PFSK-1 (cell line): ENCODE data around the gene RAE1.

Experiments used
- FOXP2 ChIP-seq: optimal IDR thresholded peaks from 2 replicates; pipeline ENCODE3; 2011; ENCODE audit warnings: borderline replicate concordance, control low read depth, inconsistent platforms; ENCODE audit not compliant: insufficient read depth; ENCODE audit errors: extremely low read length, extremely low read depth
- POLR2AphosphoS5 ChIP-seq: IDR thresholded peaks from 2 replicates; pipeline ENCODE4 v1.6.1; 2012; ENCODE audit warnings: low read depth, mild to moderate bottlenecking, control low read depth, low read length, moderate library complexity
- REST ChIP-seq, 2 experiments: IDR thresholded peaks; 2 replicates each; pipeline versions ENCODE4 v1.6.1 to v1.8.0; 2011 to 2012; ENCODE audit warnings: low read depth in 2 of 2, low read length in 2 of 2, control low read depth in 1 of 2, inconsistent platforms in 1 of 2, mild to moderate bottlenecking in 1 of 2, moderate library complexity in 1 of 2; ENCODE audit not compliant: insufficient read depth in 1 of 2
- SIN3A ChIP-seq: IDR thresholded peaks from 2 replicates; pipeline ENCODE4 v1.6.1; 2012; ENCODE audit warnings: mild to moderate bottlenecking, low read length, moderate library complexity, borderline replicate concordance; ENCODE audit not compliant: insufficient read depth
- TAF1 ChIP-seq: IDR thresholded peaks from 2 replicates; pipeline ENCODE4 v1.6.1; 2012; ENCODE audit warnings: low read length, control low read depth, borderline replicate concordance; ENCODE audit not compliant: insufficient read depth

GRCh38 chr20:57329608-57330221 lies 21.3 kb upstream of the RAE1 start, which contains the start of gene SPO11:
- TF ChIP-seq SIN3A (no peak), REST (IDR thresholded peaks at IDR 0.05; ENCODE audit: insufficient read depth in 1 of 2, low read depth in 2 of 2, low read length in 2 of 2) (no peak), POLR2AphosphoS5 (no peak), TAF1 (no peak), FOXP2 (no peak)
